ENCODE measurements around the gene CPED1. TPM values are rescaled to one million over a fixed set of nuclear protein-coding genes. Genes with fewer than 3 reads are reported as not detected.

Gene CPED1
- total RNA-seq, 1 experiment from 2014 or later, result 0.39 TPM

- in situ Hi-C loops (cut with HindIII; ENCODE audit: low pct_unique_long_range_greater_than_20kb, low sequenced_read_pairs), result no loop called here
- BruUV-seq (replicated peaks), result no TSS peak
- intact Hi-C loops (cut with micrococcal nuclease; ENCODE audit: unreplicated experiment), result no loop called here
- no peak for TF ChIP-seq REST (IDR thresholded peaks at IDR 0.05; ENCODE audit: insufficient read depth in 1 of 2, low read depth in 2 of 2, low read length in 1 of 2)
- no peak for TF ChIP-seq TCF7L2 (IDR thresholded peaks at IDR 0.05; ENCODE audit: low read depth, low read length)
- TF ChIP-seq CTCF (IDR thresholded peaks at IDR 0.05), result no peak
- TF ChIP-seq SIN3A (IDR thresholded peaks at IDR 0.05; ENCODE audit: borderline replicate concordance, insufficient read depth, low read depth, low read length), result no peak
- no peak for TF ChIP-seq POLR2AphosphoS5 (IDR thresholded peaks at IDR 0.05; ENCODE audit: low read depth, low read length)
- H3K27ac ChIP-seq (ENCODE audit: low read length), result no peak overlapping the region
- H3K4me1 ChIP-seq (ENCODE audit: control insufficient read depth, insufficient read depth, low read length), result no peaks in the 10 kb centered on the region
- peaks cover 16% of the 10 kb centered on the region for H3K27me3 ChIP-seq (ENCODE audit: control insufficient read depth, insufficient read depth, low read length)
- H3K9me3 ChIP-seq (ENCODE audit: control insufficient read depth, insufficient read depth, low read depth, low read length), result no peaks in the 10 kb centered on the region
- no peak for ATAC-seq
- H3K36me3 ChIP-seq (ENCODE audit: control insufficient read depth, insufficient read depth, low read length), result no peaks in the 10 kb centered on the region
- no peak overlapping the region for H3K4me3 ChIP-seq (ENCODE audit: low read depth in 2 of 2, low read length in 2 of 2)
- POLR2A ChIA-PET, result no interaction called here
- DNase-seq (ENCODE audit: low read depth, low spot score), result no peak
- CTCF ChIA-PET, result no interaction called here
These were observed 6.2 kb downstream of the CPED1 start for GRCh38 chr7:120994512-120995410.

- POLR2A ChIA-PET, result no interaction called here
- in situ Hi-C loops (cut with HindIII; ENCODE audit: low pct_unique_long_range_greater_than_20kb, low sequenced_read_pairs), result no loop called here
These were observed 7.1 kb downstream of the CPED1 start for GRCh38 chr7:120995654-120996053.

More at GRCh38 chr7:120995654-120996053, 7.1 kb downstream of the CPED1 start:
- intact Hi-C loops (cut with micrococcal nuclease; ENCODE audit: unreplicated experiment), result no loop called here
- Histone ChIP-seq H3K36me3 (ENCODE audit: control insufficient read depth, insufficient read depth, low read length) (no peaks in the 10 kb centered on the region), H3K27ac (ENCODE audit: low read length) (no peak overlapping the region), H3K9me3 (ENCODE audit: control insufficient read depth, insufficient read depth, low read depth, low read length) (no peaks in the 10 kb centered on the region), H3K4me1 (ENCODE audit: control insufficient read depth, insufficient read depth, low read length) (no peaks in the 10 kb centered on the region), H3K27me3 (ENCODE audit: control insufficient read depth, insufficient read depth, low read length) (peaks cover 7% of the 10 kb centered on the region; the same call in 1 of the 2 replicates), H3K4me3 (ENCODE audit: low read depth in 2 of 2, low read length in 2 of 2) (no peak overlapping the region)
- ATAC-seq, result no peak
- TF ChIP-seq TCF7L2 (IDR thresholded peaks at IDR 0.05; ENCODE audit: low read depth, low read length), result no peak
- no peak for TF ChIP-seq SIN3A (IDR thresholded peaks at IDR 0.05; ENCODE audit: borderline replicate concordance, insufficient read depth, low read depth, low read length)
- TF ChIP-seq POLR2AphosphoS5 (IDR thresholded peaks at IDR 0.05; ENCODE audit: low read depth, low read length), result no peak
- no peak for TF ChIP-seq CTCF (IDR thresholded peaks at IDR 0.05)
- no TSS peak for BruUV-seq (replicated peaks)
- CTCF ChIA-PET, result no interaction called here
- DNase-seq (ENCODE audit: low read depth, low spot score), result no peak
